Brain microvascular endothelial cell (primary cell): ENCODE measurements around the gene NDUFS8.
"Not testable (repeated sequence)": the region's sequence is repeated elsewhere in the genome, so short reads cannot be mapped to it uniquely, and the experiment has no call there.

Source experiments
- DNase-seq: peaks from one replicate; pipeline ENCODE4 v3.0.0-alpha.2; 2020
- H3K27ac ChIP-seq: fragments of 250-450 bp; sonication (Bioruptor Pico); 2 replicates; pipeline ENCODE4 v1.5.1; 2020; ENCODE audit warnings: mild to moderate bottlenecking, moderate library complexity
- H3K27me3 ChIP-seq: fragments of 250-450 bp; sonication (Bioruptor Pico); replicated peaks from 2 replicates; pipeline ENCODE4 v1.5.1; 2020; ENCODE audit warnings: mild to moderate bottlenecking
- H3K36me3 ChIP-seq: fragments of 250-450 bp; sonication (Bioruptor Pico); replicated peaks from 2 replicates; pipeline ENCODE4 v1.5.1; 2020; ENCODE audit warnings: mild to moderate bottlenecking
- H3K4me3 ChIP-seq: 2 replicates; pipeline ENCODE4 v1.5.1; 2011; ENCODE audit warnings: low read depth, mild to moderate bottlenecking, control low read depth, low read length, moderate library complexity
- in situ Hi-C: cut with HindIII; loops from 2 replicates; pipeline ENCODE4 v1.10.0; 2017; ENCODE audit warnings: low sequenced_read_pairs, low pct_ligation_motif_present
- TF ChIP-seq, protein P1 (sequence below): IDR thresholded peaks from 2 replicates; pipeline ENCODE4 v1.5.1; 2011; ENCODE audit warnings: low read depth, mild to moderate bottlenecking, moderate library complexity, low read length, control low read depth, inconsistent platforms; ENCODE audit errors: missing control alignments

The NDUFS8 gene

GRCh38 chr11:67995579-67995978 is 34.9 kb upstream of the NDUFS8 start:
- H3K36me3 ChIP-seq, in situ Hi-C loops, H3K27ac ChIP-seq, H3K27me3 ChIP-seq, DNase-seq, H3K4me3 ChIP-seq: not testable (repeated sequence)

DNA sequence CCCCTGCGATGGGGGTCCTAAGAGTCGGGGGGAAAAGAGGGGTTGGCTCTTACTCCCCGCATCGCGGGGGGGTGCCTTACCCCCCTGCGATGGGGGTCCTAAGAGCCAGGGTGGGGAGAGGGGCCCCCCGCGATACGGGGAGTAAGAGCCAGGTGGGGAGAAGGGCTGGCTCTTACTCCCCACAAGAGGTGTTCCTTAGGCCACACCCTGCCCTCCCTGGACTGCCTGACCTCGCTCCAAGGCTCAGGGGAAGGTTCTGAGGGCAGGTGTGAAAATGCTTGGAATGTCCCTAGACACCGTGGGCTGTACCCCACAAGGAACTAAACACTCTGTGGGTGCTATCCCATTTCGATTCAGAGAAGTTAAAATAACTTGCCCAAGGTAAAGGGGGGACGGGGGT is 34.4 kb upstream of the NDUFS8 start:
- H3K27ac ChIP-seq: no peak overlapping the region
- no peak overlapping the region for H3K4me3 ChIP-seq
- TF ChIP-seq, protein P1, sequence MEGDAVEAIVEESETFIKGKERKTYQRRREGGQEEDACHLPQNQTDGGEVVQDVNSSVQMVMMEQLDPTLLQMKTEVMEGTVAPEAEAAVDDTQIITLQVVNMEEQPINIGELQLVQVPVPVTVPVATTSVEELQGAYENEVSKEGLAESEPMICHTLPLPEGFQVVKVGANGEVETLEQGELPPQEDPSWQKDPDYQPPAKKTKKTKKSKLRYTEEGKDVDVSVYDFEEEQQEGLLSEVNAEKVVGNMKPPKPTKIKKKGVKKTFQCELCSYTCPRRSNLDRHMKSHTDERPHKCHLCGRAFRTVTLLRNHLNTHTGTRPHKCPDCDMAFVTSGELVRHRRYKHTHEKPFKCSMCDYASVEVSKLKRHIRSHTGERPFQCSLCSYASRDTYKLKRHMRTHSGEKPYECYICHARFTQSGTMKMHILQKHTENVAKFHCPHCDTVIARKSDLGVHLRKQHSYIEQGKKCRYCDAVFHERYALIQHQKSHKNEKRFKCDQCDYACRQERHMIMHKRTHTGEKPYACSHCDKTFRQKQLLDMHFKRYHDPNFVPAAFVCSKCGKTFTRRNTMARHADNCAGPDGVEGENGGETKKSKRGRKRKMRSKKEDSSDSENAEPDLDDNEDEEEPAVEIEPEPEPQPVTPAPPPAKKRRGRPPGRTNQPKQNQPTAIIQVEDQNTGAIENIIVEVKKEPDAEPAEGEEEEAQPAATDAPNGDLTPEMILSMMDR: no peak
- in situ Hi-C loops: no loop called here
- no peak for DNase-seq
- no peaks in the 10 kb centered on the region for H3K27me3 ChIP-seq
- peaks cover 2% of the 10 kb centered on the region for H3K36me3 ChIP-seq

GRCh38 chr11:67996622-67997474 is 33.6 kb upstream of the NDUFS8 start:
- peaks cover 2% of the 10 kb centered on the region for H3K36me3 ChIP-seq

DNA sequence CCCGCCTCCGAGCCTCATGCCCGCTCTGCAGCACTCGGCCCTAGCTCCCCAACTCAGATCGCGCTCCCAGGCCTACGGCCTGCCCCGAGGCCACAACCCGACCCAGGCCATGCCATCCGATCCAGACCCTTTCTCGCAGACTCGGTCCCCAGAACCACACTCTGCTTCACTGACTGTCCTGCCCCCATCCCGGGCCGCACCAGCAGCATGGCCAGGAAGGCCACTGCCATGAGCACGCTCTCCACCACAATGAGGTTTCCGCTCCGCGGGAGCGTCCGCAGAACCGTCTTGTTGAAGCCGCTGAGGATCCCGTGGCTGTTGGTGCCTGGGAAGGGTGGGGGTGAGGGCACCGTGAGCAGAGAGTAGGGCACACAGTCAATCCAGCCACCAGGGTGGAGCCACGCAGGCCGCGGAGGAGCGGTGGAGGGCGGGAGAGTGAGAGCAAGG is 33.0 kb upstream of the NDUFS8 start:
- Histone ChIP-seq H3K27me3 (no peaks in the 10 kb centered on the region), H3K36me3 (peaks cover 2% of the 10 kb centered on the region), H3K27ac (no peak overlapping the region), H3K4me3 (no peak overlapping the region)
- in situ Hi-C loops: no loop called here
- TF ChIP-seq, protein P1: no peak
- DNase-seq: no peak

More at GRCh38 chr11:67996622-67997474, 33.6 kb upstream of the NDUFS8 start:
- Histone ChIP-seq H3K4me3 (no peak overlapping the region), H3K27me3 (no peaks in the 10 kb centered on the region), H3K27ac (no peak overlapping the region)
- DNase-seq: peak; percentile 32
- TF ChIP-seq, protein P1: no peak
- in situ Hi-C loops: no loop called here

DNA sequence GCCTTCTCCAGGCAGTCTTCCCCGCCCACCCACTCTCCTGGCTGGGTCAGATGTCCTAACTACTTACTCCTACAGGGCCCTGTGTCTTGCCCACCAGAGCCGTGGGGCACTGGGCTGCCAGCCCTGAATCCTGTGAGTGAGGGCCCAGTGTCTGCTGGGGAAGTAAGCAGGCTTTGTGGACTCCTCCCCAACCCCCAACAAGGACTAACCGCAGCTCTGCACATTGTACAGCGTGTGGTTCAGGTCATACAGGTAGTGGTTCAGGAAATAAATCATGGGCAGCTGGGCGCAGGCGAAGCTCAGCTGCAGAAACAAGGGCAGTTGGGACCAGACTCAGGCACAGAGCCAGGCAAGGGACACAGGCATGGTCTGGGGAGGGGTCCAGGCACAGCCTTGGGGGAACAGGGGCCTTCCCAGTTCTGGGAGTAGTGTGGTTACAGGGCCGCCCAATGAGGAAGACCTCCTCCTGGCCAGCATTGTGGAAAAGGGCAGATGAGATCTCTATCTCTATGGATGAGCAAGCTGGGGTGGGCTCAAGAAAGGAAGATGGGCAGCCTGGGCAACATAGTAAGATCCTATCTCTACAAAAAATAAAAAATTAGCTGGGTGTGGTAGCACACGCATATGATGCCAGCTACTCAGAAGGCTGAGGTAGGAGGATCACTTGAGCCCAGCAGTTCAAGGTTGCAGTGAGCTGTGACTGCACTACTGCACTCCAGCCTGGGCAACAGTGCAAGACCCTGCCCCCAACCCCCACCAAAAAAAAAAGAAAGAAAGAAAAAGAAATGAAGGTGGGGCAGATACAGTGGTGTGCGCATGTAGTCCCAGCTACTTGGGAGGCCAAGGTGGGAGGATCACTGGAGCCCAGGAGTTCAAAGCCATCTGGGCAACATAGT is 32.1 kb upstream of the NDUFS8 start:
- TF ChIP-seq, protein P1: no peak
- in situ Hi-C loops: no loop called here
- no peaks in the 10 kb centered on the region for H3K27me3 ChIP-seq
- no peak overlapping the region for H3K4me3 ChIP-seq
- H3K27ac ChIP-seq: no peak overlapping the region
- peaks cover 2% of the 10 kb centered on the region for H3K36me3 ChIP-seq
- no peak for DNase-seq

DNA sequence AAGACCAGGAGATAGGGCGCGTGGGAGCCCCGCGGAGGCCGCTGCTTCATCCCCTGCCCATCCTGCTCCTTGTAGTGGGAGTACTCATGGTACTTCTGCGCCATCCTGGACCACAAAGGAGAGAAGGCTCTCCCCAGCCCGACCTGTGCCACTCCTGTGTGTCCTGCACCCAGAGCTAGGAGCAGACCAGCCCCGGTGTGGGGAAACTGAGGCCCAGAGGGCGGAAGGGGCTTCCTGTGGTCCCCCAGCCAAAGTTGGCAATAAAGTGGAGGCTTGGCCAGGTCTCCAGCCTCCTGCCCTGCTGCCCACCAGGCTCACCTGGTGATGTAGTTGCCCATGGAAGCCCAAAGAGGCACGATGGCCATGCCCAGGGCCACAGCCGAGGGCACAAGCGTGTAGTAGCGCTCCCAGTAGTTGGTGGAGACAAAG is 31.3 kb upstream of the NDUFS8 start:
- H3K4me3 ChIP-seq: no peak overlapping the region
- TF ChIP-seq, protein P1: no peak
- no peak overlapping the region for H3K27ac ChIP-seq
- in situ Hi-C loops: no loop called here
- H3K27me3 ChIP-seq: no peaks in the 10 kb centered on the region
- DNase-seq: no peak
- H3K36me3 ChIP-seq: peaks cover 2% of the 10 kb centered on the region
